HG03064 (cell line): ENCODE measurements around the gene MAK.
"Not testable (repeated sequence)": the region's sequence is repeated elsewhere in the genome, so short reads cannot be mapped to it uniquely, and the experiment has no call there.

Source experiments
- ATAC-seq: cut with Tn5 transposase; IDR thresholded peaks from one replicate; pipeline ENCODE4 v1.9.1; 2021; ENCODE audit warnings: low read depth; ENCODE audit not compliant: unreplicated experiment

Gene MAK

DNA sequence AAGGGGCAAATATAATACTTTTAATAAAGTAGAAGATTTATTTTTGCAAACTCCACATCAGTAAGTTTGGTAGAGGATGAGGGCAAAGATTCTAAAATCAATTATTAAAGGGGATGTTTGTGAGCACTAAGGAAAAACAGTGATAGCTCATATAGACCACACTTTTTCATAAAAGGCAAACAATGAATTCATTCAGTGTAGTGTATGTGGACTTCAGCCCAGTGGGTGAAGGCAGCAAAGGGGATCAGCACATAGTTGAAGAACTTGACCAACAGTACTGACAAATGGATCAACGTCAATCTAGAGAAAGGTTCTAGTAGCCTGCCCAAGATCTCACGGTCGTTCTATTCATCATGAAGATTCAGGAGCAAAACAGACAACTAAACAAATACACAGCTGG lies 45.3 kb downstream of the MAK start:
- no peak for ATAC-seq

DNA sequence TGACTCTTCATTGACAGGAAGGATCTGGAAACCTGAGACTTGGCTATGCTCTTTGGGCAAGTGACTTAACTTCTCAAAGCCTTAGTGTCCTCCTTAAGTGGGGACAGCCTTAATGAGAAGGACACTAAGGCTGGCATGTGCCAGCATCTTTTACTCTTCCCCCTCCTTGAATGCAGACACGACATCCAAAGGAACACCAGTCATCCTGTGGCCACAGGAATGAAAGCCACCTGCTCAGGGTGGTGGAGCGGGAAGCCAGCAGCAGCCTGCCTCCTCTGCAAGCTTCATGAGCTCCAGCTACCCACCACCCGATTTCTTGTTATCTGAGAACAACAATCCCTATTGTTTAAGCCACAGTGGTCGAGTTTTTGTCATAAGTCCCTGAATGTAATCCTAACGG lies 46.2 kb downstream of the MAK start:
- ATAC-seq, result no peak

DNA sequence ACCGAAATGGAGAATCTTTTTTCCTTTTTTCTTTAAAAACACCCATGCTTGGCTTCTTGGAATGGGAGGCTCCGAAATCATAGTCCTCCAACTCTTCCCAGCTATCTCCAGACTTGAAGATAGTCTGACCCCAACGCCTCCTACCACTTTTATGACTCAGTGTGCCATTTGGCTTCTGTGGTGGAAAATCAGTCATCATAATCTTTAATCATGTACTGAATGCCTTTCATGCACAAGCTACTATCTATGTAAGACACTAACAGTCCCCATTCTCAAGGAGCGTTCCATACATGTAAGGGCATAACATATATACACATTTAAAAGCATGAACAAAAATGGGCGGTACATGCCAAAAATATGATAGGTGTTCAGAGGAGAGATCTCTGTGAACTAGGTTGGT lies 46.7 kb downstream of the MAK start:
- ATAC-seq, result no peak

DNA sequence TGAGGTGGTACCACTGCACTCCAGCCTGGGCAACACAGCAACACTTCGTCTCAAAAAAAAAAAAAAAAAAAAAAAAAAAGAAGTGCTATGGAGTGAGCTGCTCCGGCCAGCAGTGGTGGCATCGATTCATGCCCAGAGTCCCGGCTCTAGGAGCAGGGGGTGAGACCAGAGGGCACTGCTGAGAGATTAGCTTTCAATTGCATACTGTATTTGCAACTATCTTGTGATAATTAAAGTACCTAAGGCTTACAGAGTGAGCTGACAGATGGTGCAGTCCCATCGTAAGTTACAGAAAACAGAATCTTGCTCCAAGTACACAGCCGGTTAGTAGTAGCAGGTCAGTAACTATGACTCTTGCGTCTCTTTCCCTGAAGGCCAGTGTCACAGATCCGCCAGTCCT lies 59.3 kb downstream of the MAK start:
- no peak for ATAC-seq

DNA sequence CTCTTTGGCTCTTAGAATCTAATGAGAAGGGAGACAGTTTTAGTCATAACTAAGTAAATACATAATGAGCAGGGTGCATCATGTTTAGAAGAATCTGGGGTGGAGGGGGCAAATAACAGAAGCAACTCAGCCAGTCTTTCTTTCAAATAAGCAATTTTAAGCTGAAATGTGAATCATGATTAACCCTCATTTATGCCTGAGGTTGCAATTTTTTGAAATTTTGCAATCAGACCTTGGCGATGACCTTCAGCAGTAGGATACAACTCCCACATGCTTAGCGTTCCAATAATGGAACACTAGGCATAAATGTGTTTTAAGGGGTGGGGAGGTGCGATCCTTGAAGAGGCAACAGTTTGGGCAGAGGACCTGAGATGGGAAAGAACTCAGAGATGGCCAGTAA lies 60.1 kb downstream of the MAK start:
- no peak for ATAC-seq

DNA sequence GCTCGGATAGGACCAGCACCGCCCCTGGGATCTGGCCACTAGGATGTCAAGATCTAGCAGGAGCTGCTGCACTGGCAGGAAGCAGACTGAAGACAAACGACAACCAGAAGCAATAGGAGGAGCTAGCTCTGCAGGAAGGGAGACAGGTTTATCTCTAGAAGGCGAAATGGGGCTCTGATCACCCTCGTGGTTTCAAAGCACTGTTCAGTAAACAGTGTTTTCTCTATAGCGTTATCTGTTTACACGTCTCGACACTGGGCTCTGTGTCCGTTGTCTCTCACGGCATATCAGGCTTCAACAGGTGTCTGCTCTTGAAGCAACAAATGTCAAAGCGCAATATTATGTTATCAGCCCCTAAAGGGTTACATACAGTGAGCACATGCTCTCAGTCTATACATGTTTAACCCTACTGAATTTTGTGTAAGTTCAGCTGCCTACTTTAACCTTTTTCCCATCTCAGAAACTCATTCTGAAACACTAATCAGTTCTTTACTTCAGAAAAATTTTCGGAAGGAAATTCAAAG lies 66.9 kb downstream of the MAK start:
- no peak for ATAC-seq

DNA sequence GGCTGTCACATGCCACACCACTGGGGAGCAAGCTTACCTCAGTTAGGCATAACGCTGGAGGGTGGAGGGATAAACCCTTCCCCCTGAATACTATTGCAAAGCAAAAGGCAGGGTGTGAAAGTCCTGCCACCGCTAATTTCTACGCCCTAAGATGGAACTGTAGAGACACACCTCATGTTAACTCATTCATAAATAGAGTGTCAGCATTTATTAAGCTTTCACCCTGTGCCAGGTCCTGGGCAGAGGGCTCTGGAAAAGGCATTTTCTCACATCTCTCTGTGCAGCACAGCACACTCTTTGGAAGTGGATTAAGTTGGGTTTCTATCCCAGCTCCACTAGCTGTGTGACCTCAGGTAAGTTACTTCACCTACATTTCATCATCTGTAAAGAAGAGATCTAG lies 68.9 kb downstream of the MAK start:
- no peak for ATAC-seq

DNA sequence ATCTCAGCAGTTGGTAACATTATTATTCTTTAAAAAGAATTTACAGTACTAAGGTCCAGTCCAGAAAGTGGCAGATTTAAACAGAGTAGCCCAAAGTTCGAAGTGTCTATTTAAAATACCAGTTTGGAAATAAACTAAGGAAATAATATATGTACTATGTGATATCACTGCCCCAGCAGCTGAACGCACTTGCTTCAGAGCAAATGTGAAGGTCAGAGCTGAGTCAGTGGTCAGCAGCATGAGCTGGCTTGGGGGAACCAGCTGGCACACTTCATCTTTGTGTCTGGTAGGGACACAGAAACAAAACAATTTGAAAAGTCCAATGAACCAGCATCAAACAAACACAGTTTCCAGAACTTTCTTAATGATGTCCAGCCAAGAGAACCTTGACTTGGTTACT lies 75.3 kb downstream of the MAK start:
- ATAC-seq, result no peak

DNA sequence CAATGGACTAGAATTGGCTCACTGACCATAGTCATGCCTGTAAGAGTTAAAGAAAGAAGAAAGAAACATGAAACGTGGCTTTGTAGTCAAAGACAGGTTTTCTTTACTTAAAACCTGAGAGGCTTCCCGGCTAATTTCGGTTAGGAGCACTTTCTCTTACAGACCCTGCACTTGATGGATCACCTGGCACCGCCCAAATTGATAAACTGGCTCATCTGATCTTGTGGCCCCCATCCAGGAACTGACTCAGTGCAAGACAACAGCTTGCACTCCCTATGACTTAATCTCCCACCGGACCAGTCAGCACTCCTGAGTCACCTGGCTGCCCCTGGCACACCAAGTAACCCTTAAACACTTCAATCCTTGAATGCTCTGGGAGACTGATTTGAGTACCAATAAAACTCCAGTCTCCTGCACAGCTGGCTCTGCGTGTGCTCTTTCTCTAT lies 78.4 kb downstream of the MAK start:
- no peak for ATAC-seq

DNA sequence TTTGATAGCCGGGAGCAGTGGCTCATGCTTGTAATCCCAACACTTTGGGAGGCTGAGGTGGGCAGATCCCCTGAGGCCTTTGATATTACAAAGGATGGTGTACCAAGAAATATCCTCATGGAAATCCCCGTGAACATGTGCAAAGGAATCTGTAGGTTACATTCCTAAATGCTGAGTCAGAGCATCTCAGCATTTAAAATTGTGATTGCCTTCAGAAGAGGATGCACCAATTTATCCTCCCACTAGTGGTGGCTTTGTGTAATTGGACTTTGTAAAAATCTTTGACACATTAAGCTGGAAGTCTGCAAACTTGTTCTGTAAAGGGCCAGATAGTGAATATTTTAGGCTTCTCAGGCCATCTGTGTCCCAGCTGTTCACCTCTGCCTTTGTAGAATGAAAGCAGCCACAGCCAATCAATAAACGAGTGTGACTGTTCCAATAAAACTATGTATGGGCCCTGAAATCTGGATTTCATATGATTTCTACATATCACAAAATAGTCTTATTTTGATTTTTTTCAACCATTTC lies 79.0 kb downstream of the MAK start:
- ATAC-seq, result no peak

DNA sequence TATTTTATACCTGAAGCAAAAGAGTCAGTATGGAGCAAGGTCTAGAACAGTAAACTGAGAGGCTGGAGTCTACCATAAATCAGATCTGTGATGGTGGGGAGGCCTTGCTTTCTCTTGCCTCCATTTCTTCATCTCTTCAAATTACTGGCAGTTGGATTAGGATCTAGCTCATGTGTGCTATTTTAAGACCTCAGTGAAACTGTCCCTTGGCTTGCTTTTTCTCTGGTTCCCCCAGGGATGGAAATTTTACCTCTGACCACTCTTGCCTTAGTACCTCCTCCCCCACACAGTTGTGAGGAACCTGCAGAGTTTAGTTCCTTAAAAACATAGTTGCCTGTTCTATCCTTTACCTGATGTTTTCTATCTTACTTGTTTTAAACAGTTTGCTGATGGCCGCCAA lies 82.3 kb downstream of the MAK start:
- no peak for ATAC-seq

DNA sequence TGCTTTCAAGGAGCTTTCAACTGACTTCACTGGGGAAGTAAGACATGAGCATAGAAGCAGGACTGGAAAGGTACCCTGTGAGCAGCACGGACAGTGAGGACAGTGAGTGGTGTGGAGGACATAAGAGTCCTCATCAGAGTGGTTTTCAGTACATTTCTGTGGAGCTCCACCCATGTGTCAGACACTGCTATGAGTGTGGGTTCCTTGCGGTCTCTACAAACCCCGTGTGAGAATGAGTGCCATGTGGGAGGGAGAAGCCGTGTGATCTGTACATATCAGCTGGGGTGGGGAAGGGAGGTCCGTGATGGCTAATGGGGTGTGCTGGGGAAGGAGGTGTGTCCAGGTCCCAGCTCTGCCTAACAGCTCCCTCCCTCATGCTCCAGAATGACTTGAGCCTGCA lies 86.6 kb downstream of the MAK start:
- not testable (repeated sequence) for ATAC-seq

DNA sequence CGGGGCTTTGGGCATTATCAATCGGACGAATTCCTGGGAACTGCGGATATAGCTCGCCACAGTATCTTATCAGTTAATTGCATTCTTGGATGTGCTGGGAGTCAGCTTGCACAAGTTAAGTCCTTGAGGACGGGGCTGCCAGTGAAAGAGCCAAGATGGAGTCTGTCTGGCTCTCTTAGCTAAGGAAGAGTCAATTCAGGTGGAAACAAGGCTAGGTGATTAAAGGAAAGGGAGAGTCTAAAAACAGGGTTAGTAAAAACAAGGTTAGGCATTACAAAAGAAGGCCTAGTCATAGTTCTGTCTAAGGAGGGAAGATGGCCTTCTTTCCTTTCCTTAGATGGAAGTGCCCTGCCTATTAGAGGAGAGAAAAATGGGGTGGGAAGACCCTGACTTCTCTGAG lies 87.8 kb downstream of the MAK start:
- not testable (repeated sequence) for ATAC-seq

DNA sequence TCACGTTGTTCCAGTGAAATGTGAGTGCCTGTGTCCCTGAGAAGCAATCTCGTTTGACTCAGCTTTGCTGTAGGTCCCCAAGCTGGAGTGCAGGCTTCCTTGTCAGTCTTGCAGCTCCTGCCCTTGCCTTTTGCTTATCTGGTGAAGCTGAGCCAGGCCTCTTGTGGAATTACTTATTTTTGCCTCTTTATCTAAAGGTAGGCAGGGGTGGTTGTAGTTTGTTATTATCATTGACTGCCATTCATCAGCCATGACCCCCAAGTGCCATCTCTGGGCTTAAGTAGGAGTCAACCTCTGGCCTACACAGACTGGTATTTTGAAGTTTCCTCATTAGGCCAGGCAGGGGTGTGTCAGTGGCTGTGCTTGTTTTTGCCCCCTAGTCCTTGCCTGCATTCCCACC lies 88.6 kb downstream of the MAK start:
- ATAC-seq, result no peak

DNA sequence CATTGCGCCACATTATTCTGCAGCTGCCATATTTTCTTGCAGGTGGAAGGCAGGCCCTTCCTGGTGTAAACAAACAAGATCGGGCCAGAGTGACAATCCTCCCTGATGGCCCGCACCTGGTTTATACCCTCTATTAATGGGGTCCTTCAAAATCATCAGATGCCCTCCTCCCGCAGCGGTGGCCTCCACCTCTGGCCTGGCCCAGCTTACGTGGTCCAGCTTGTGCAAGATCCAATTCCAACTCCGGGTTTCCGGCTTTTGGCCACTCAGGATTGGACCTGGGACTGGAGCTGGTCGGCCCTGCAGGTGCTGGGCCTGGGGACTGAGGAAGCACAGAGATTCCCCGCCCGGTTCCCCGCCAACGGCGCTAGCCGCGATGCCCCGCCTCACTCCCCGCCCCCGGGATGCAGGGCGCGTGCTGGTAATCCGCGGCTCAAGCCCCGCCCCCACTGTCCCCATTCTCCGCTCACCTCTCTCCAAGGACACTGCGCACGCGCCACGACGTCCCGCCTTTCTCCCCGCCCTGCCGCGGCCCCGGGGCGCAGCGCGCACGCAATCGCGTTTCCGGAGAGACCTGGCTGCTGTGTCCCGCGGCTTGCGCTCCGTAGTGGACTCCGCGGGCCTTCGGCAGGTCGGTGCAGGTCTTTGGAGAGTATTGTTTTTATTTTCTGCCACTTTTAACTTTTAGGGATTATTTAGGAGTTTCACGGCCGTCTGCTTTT lies 90.9 kb downstream of the MAK start, which contains the start of gene TMEM14B:
TMEM14B (plus strand) TSS at position 555 of the 722 bp plus-strand sequence. CDS start 1,441 bp downstream, outside the sequence.
- ATAC-seq, result peak; percentile 97

DNA sequence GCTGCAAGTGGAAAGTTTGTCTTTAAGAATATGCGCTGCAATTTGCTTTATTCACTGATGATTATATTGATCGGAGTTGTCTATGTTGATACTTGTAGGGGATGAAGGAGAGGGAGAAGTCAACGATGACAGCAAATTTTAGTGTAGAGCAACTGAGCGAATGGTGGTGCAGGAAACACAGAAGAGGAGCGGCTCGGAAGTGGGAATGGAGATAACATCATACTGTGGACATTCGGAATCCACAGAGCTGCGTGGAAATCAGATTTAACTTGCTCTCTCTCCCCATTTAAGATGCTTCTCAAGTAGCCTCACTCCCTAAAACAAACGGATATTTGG lies 91.5 kb downstream of the MAK start:
- ATAC-seq, result no peak

DNA sequence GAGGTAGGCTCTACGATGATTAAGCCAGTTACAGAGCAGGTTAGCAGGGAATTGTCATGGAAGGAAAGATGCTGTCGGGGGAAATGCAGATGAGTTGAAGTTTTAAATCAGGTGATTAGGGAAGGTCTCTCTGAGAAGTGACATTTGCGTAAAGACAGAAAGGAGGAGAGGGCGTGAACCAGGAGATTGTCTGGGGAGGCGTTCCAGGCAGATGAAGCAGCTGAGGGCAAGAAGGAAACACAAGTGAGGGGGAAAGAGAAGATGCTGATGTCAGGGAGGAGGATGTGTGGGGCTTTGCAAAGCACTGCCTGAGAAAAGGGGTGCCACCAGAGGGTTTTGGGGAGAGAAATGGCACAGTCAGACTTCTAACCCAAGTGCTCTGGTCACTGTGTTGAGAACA lies 93.2 kb downstream of the MAK start:
- ATAC-seq, result no peak

DNA sequence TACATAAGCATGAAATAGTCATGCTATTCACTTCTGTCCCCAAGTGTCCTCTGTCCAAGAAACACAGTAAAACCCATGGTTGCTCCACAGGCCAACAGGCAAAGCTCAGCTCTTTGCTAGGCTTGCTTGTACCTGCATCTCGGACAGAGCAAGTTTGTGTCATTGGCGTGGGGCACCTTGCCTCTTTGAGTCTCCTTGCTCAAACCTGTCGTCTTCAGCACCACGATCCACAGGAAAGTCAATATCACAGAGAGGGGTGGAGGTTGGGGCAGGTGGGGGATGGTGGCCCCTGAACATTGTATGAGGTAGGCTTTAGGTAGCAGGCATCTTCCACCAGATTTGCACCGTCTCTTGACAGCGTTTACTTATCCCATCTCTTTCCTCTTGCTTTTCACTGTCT lies 94.8 kb downstream of the MAK start:
- ATAC-seq, result no peak

DNA sequence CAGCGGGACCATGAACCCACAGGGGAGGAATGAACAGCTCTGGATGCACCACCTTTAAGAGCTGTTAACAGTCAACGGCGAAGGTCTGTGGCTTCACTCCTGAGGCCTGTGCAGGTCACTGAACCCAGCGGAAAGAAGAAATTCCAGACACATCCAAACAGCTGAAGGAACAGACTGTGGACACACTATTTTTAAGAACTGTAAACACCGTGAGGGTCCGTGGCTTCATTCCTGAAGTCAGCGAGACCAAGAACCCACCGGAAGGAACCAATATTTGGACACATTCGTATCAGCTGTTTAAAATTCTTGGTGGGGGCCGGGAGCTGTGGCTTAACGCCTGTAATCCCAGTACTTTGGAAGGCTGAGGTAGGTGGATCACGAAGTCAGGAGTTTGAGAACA lies 96.1 kb downstream of the MAK start:
- ATAC-seq, result no peak

DNA sequence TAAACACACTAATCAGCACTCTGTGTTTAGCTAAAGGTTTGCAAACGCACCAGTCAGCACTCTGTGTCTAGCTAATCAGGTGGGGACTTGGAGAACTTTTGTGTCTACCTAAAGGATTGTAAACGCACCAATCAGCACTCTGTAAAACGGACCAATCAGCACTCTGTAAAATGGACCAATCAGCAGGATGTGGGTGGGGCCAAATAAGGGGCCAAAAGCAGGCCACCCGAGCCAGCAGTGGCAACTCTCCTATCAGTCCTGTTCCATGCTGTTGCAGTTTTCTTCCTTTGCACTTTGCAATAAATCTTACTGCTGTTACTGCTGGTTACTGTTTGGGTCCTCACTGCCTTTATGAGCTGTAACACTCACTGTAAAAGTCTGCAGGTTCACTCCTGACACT lies 96.7 kb downstream of the MAK start:
- not testable (repeated sequence) for ATAC-seq

DNA sequence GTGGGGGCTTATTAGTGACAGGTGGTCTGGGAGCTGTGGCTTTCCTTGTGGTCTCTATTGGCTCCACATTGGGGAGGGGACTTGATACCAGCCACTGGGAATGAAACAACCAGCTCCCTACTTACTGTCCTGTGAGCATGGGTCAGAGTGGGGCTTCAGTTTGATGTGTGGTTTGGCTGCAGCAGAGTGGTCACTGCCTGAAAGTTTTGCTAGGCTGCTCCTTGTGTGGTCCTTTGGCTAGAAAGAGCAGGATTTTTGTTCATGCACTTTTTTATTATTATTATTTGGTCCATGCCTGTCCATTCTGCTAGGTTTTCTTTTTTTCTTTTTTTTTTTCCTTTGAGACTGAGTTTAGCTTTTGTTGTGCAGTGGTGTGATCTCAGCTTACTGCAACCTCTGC lies 98.3 kb downstream of the MAK start:
- ATAC-seq, result no peak

DNA sequence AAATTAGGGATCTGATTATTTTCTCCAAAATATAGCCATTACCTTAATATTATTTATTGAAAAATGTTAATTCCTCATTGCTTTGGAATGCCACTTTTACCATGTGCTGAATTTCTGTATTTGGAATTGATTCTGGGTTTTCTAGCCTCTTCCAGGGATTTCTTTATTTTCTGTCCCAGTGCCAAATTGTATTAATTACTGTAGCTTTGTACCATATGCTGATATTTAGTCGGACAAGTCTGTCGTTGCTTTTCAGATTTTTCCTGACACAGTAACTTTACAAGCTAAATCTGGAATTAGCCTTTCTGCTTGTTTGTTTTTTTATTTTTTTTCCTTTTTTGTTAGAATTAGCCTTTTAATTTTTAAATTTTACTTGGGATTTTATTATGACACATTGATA lies 101.6 kb downstream of the MAK start:
- no peak for ATAC-seq
